Sciatic nerve (tissue), 2 donors: ENCODE measurements around the gene PRR7. TPM values are rescaled to one million over a fixed set of nuclear protein-coding genes. Genes with fewer than 3 reads are reported as not detected.
"Not testable (repeated sequence)": the region's sequence is repeated elsewhere in the genome, so short reads cannot be mapped to it uniquely, and the experiment has no call there.

Source experiments
- ATAC-seq: fragments of 200-7000 bp; cut with Tn5 transposase; one replicate; pipeline ENCODE4 v1.9.1; 2020; ENCODE audit warnings: mild to moderate bottlenecking, moderate library complexity
- DNase-seq: peaks from one replicate; pipeline ENCODE4 v3.0.0-alpha.2; 2020; ENCODE audit warnings: low spot score
- intact Hi-C: fragments of 100-400 bp; cut with DNase I; formaldehyde crosslinking; loops from one replicate; pipeline ENCODE4 v1.14.2; 2022
- total RNA-seq: library from RNA; stranded (reverse); fragmentation: NEBNext Ultra II Directional; extraction: Animal tissue kit (Norgen Biotek cat#: 25700); gene quantifications from one replicate; pipeline ENCODE4 v1.2.1, GENCODE V29; 2021
- donor health status: DM: no; HTN: no; CAD: no.
- donor health status: DM: no; HTN: no; CAD: no.

PRR7 gene
- total RNA-seq, result 8.2 TPM

DNA sequence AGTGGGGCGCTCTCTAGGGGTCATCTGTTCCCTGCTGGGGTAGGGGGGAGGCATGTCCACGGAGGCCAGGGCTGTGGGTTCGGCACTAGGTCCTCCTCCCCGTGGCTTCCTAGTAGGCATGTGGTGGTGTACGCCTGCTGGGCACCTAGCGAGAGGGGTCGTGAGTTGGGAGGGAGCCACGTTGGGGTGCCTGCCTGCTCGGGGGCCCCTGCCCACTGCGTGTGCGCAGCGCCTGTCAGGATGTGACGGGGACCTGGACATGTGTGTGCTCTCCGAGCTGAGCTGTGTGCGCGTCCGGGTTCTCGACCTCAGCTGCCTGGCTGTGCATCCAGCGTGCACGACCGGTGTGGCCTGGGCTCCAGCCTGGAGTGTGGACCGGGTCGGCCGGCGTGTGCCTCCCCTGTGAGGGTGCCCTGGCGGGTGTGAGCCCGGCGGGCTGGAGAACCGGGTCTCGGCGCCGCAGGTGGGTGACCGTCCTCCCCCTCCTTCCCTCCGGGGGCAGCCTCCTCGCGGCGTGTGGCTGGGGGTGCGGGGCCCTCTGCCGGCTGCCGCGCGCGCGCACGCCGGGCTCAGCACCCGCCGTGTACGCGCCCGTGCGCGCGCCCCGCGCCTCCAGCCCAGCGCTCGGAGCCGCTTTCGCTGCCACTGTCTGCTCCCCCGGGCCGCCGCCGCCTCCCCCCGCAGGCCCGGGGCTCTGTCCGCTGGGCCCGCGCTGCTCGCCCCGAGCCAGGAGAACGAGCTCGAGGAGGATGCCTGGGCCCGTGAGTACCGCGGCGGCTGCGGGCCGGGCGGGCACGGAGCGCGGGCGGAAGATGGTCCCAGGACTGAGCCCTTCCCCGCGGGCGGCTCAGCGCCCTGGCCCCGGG is at the start of gene PRR7:
Gene PRR7 (plus strand): TSS at position 615 of the 866 bp plus-strand sequence. CDS start 8,254 bp downstream, outside the sequence.
- ATAC-seq, result peak; percentile 43
- intact Hi-C loops, result no loop called here
- DNase-seq, result no peak

DNA sequence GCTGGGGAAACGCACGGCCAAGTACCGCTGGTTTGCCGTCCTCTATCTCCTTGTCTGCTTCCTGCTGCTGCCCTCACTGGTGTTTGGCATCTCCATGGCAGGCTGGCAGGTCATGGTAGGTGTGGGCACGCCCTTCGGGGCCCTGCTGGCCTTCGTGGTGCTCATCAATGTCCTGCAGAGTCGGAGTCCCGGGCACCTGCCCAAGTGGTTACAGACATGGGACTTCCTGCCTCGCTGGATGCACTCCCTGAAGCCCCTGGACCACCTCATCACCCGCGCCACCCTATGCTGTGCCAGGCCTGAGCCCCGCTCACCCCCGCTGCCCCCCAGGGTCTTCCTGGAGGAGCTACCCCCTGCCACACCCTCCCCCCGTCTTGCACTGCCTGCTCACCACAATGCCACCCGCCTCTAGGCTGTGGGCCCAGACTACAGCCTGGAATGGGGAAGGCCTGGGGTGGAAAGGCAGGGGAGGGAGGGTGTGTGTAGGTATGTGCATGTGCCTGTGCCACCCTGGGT is 48.7 kb upstream of the PRR7 start:
- ATAC-seq (no peak), DNase-seq (no peak)
- intact Hi-C loops, result no loop called here

DNA sequence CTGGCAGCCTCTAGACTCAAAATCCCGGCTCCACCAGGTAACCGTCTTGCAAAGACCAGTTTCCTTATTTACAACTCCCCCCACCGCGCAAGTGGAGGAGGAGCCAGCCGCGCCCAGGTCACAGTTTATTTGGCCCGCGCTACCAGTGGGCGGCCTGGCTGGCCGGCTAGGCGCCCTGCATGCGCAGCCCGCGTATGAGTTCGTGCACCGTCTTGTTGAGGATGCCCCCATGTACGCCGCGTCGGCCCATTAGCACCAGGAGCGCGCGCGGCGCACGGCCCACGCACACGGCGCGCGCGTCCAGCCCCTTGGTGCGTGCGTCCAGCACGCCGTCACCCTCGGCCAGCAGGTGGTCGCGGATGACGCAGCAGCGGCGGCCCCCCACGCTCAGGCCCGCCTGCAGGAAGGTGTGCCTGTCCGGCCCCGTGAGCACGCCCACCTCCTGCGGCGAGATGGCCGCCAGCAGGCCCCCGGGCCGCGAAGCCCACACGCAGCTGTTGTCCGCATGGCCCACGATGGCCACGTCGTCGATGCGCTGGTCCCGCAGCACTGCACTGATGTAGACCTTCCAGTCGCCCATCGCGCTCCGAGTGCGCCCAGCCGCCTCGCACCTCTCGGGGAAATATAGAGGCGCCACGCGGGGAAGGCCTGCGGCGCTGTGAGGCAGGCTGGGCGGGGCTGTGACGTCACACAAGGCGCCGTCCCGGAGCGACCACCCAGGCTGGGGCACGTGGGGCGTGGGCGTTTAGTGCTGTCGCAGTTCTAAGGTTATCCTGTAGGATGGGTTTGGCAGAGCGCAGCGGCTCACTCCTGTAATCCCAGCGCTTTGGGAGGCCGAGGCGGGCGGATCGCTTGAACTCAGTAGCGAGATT is 46.4 kb upstream of the PRR7 start, which contains the start of gene PFN3:
Gene PFN3 (minus strand): TSS at position 665 of the 872 bp plus-strand sequence. CDS start 85 bp downstream, at position 580.
- DNase-seq (peak; percentile 66), ATAC-seq (no peak)
- intact Hi-C loops, result loop anchor here (5.0 kb wide), 1 partner anchor 57 kb away; no protein-coding TSS in a partner anchor

GRCh38 chr5:177402271-177403043 is 44.2 kb upstream of the PRR7 start:
- DNase-seq (peak; percentile 67), ATAC-seq (no peak)
- intact Hi-C loops, result loop anchor here (5.0 kb wide), 1 partner anchor 55 kb away; no protein-coding TSS in a partner anchor

GRCh38 chr5:177403102-177403791 is 43.4 kb upstream of the PRR7 start:
- no peak for ATAC-seq
- intact Hi-C loops, result loop anchor here (5.0 kb wide), 1 partner anchor 54 kb away; no protein-coding TSS in a partner anchor

DNA sequence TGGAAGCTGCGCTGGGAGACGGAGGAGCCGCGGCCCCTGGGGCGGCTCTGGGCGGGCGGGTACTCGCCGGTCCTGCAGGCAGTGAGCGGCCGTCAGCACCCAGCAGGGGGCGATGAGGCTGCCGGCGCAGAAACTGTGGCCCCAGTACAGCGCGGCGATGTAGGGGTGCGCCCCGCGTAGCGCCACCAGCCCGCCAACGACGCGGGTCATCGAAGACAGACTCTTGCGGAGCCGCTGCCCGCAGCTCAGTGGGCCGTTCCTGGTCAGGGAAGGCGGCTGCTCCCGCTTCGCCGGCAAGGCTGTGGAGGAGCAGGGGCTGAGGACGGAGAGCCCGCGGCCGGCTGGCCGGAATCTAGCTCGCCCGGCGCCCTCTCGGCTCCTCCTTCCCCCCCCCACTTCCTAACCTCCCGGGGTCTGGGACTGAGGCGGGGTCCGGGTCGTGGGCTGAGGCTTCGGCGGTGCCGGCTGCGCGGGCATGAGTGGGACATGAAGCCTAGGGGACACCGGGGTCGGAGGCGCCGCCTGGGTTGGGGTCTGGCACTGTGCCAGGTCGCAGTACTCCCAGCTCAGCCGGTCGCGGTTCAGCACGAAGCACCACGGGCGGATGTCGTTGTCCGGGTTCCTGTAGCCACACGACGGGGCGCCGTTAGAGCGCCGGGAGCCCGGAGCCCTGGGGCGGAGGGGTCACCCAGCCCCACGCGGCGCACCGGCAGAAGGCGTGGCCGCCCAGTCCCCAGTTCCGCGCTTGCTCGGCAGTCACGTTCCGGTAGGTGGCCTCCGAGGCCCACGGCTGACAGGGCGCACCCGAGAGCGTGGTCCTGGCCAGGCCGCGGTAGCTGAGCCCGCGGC is 42.6 kb upstream of the PRR7 start:
- intact Hi-C loops, result loop anchor here (5.0 kb wide), 1 partner anchor 53 kb away; no protein-coding TSS in a partner anchor
- peak; percentile 93 for ATAC-seq
- peak; percentile 88 for DNase-seq

More at GRCh38 chr5:177403102-177403791, 43.4 kb upstream of the PRR7 start:
- DNase-seq, result no peak

GRCh38 chr5:177404641-177405179 is 41.9 kb upstream of the PRR7 start:
- ATAC-seq, result peak; percentile 2

GRCh38 chr5:177405312-177405711 is 41.3 kb upstream of the PRR7 start:
- ATAC-seq (no peak), DNase-seq (no peak)
- intact Hi-C loops, result no loop called here

More at GRCh38 chr5:177404641-177405179, 41.9 kb upstream of the PRR7 start:
- intact Hi-C loops, result loop anchor here (5.0 kb wide), 1 partner anchor 53 kb away; no protein-coding TSS in a partner anchor
- DNase-seq, result no peak

- DNase-seq, result no peak
- intact Hi-C loops, result no loop called here
- ATAC-seq, result no peak
These were observed 40.8 kb upstream of the PRR7 start for GRCh38 chr5:177405805-177406204.

- DNase-seq (no peak), ATAC-seq (no peak)
- intact Hi-C loops, result no loop called here
These were observed 37.4 kb upstream of the PRR7 start, which contains the start of gene F12 for GRCh38 chr5:177409043-177409801. Gene F12 (minus strand): TSS chr5:177409564. CDS start chr5:177409527, 37 bp downstream.

GRCh38 chr5:177410575-177410974 is 36.0 kb upstream of the PRR7 start:
- ATAC-seq, result no peak
- intact Hi-C loops, result no loop called here
- DNase-seq, result no peak

GRCh38 chr5:177412603-177413233 is 33.9 kb upstream of the PRR7 start:
- no peak for DNase-seq
- ATAC-seq, result no peak
- intact Hi-C loops, result no loop called here

DNA sequence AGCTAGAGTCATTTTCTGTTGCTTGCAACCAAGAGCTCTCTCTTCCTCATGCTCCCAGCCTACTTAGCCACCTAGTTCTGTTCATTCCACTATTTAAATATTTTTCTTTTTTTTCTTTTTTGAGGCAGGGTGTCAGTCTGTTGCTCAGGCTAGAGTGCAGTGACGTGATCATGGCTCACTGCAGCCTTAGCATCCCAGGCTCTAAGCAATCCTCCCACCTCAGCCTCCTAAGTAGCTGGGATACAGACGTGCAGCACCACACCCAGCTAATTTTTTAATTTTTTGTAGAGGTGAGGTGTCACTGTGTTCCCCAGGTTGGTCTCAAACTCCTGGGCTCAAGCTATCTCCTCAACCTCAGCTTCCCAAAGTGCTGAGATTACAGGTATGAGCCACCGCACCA is 32.1 kb upstream of the PRR7 start:
- DNase-seq (no peak), ATAC-seq (no peak)
- intact Hi-C loops, result no loop called here

DNA sequence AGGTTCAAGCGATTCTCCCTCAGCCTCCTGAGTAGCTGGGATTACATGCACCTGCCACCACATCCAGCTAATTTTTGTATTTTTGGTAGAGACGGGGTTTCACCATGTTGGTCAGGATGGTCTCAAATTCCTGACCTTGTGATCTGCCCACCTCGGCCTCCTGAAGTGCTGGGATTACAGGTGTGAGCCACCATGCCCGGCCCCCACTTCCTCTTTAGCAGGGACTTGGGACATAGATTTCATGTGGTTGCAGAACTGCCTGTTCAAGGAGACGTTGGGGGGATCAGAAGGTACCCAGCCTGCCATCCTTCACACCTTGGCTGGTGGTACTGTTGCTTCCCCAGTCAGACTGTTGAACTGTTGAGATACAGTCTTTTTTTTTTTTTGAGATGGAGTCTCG is 29.5 kb upstream of the PRR7 start:
- DNase-seq, ATAC-seq, intact Hi-C loops: not testable (repeated sequence)

- intact Hi-C loops, result no loop called here
- DNase-seq (no peak), ATAC-seq (no peak)
These were observed 27.6 kb upstream of the PRR7 start for GRCh38 chr5:177419046-177419445.
